ENCODE measurements around the gene EFCAB9.
"Not testable (repeated sequence)": the region's sequence is repeated elsewhere in the genome, so short reads cannot be mapped to it uniquely, and the experiment has no call there.

EFCAB9 gene

GRCh38 chr5:172188893-172189692 is 4.9 kb upstream of the EFCAB9 start:
- DNase-seq, result no peak

- no peak for DNase-seq
Measured at GRCh38 chr5:172189693-172190296, 4.2 kb upstream of the EFCAB9 start.

GRCh38 chr5:172194985-172195774 is 1.2 kb downstream of the EFCAB9 start:
- no peak for DNase-seq

GRCh38 chr5:172197775-172198174 is 3.8 kb downstream of the EFCAB9 start:
- not testable (repeated sequence) for DNase-seq

GRCh38 chr5:172199446-172199845 is 5.5 kb downstream of the EFCAB9 start:
- DNase-seq, result no peak

- no peak for DNase-seq
Measured at GRCh38 chr5:172200476-172200875, 6.5 kb downstream of the EFCAB9 start.

- not testable (repeated sequence) for DNase-seq
Measured at GRCh38 chr5:172205984-172206383, 12.0 kb downstream of the EFCAB9 start.

- DNase-seq, result no peak
Measured at GRCh38 chr5:172207511-172207910, 13.5 kb downstream of the EFCAB9 start.

GRCh38 chr5:172209714-172210113 is 15.7 kb downstream of the EFCAB9 start:
- no peak for DNase-seq

- no peak for DNase-seq
Measured at GRCh38 chr5:172211676-172212075, 17.7 kb downstream of the EFCAB9 start.

GRCh38 chr5:172213126-172213525 is 19.2 kb downstream of the EFCAB9 start:
- DNase-seq, result no peak

GRCh38 chr5:172216345-172216744 is 22.4 kb downstream of the EFCAB9 start:
- no peak for DNase-seq

- no peak for DNase-seq
Measured at GRCh38 chr5:172219296-172219695, 25.3 kb downstream of the EFCAB9 start.

- no peak for DNase-seq
Measured at GRCh38 chr5:172223901-172224873, 30.2 kb downstream of the EFCAB9 start.

GRCh38 chr5:172224996-172225395 is 31.0 kb downstream of the EFCAB9 start:
- DNase-seq, result no peak

GRCh38 chr5:172229904-172230303 is 35.9 kb downstream of the EFCAB9 start:
- DNase-seq, result no peak

GRCh38 chr5:172234031-172234430 is 40.1 kb downstream of the EFCAB9 start:
- no peak for DNase-seq

- no peak for DNase-seq
Measured at GRCh38 chr5:172235132-172235780, 41.3 kb downstream of the EFCAB9 start.

- DNase-seq, result no peak
Measured at GRCh38 chr5:172235827-172236736, 42.1 kb downstream of the EFCAB9 start.

GRCh38 chr5:172238334-172238733 is 44.4 kb downstream of the EFCAB9 start:
- DNase-seq, result no peak

- no peak for DNase-seq
Measured at GRCh38 chr5:172243302-172243701, 49.3 kb downstream of the EFCAB9 start.

Measured in bone marrow (tissue), 2 donors.